GM23338 (cell line): ENCODE data around the gene AFM. TPM values are rescaled to one million over a fixed set of nuclear protein-coding genes. Genes with fewer than 3 reads are reported as not detected.

Source experiments
- ATAC-seq: fragments of 200-7000 bp; cut with Tn5 transposase; 3 replicates; pipeline ENCODE4 v1.9.1; 2020
- DNase-seq: peaks from one replicate; pipeline ENCODE4 v3.0.0-alpha.2; 2015; ENCODE audit warnings: low spot score
- H2AFZ ChIP-seq: fragments of 200-600 bp; sonication (generic); 2 replicates; pipeline ENCODE4 v1.8.0; 2016; ENCODE audit warnings: antibody characterized with exemption, mild to moderate bottlenecking, moderate library complexity
- H3F3A ChIP-seq: fragments of 200-600 bp; sonication (generic); replicated peaks from 2 replicates; pipeline ENCODE4 v1.8.0; 2017; ENCODE audit warnings: antibody characterized with exemption, mixed run types, low read depth
- H3K27ac ChIP-seq: fragments of 200-600 bp; sonication (generic); 2 replicates; pipeline ENCODE4 v1.6.1; 2016; ENCODE audit warnings: low read depth
- H3K27me3 ChIP-seq: fragments of 200-600 bp; sonication (generic); 2 replicates; pipeline ENCODE4 v1.8.0; 2016; ENCODE audit warnings: mild to moderate bottlenecking, mixed run types, moderate library complexity; ENCODE audit not compliant: insufficient read depth
- H3K36me3 ChIP-seq: fragments of 200-600 bp; sonication (generic); 2 replicates; pipeline ENCODE4 v1.8.0; 2016; ENCODE audit warnings: mild to moderate bottlenecking; ENCODE audit not compliant: insufficient read depth
- H3K4me1 ChIP-seq: fragments of 200-600 bp; sonication (generic); 2 replicates; pipeline ENCODE4 v1.8.0; 2016; ENCODE audit warnings: mild to moderate bottlenecking, moderate library complexity; ENCODE audit not compliant: insufficient read depth
- H3K4me2 ChIP-seq: fragments of 200-600 bp; sonication (generic); 2 replicates; pipeline ENCODE4 v1.7.1; 2017; ENCODE audit warnings: mixed run types
- H3K4me3 ChIP-seq: fragments of 200-600 bp; sonication (generic); 2 replicates; pipeline ENCODE4 v1.6.1; 2016; ENCODE audit warnings: mixed run types
- H3K79me2 ChIP-seq: fragments of 200-600 bp; sonication (generic); replicated peaks from 2 replicates; pipeline ENCODE4 v1.8.0; 2017; ENCODE audit warnings: mild to moderate bottlenecking; ENCODE audit not compliant: insufficient read depth
- H3K9me2 ChIP-seq: fragments of 200-600 bp; sonication (generic); 2 replicates; pipeline ENCODE4 v1.8.0; 2017; ENCODE audit not compliant: insufficient read depth
- H4K20me1 ChIP-seq: fragments of 200-600 bp; sonication (generic); replicated peaks from 2 replicates; pipeline ENCODE4 v1.8.0; 2017; ENCODE audit warnings: mild to moderate bottlenecking; ENCODE audit not compliant: insufficient read depth
- H3K27ac Mint-ChIP-seq: 2 replicates; pipeline ENCODE4 v1.8.0; 2020; ENCODE audit warnings: inconsistent platforms, mild to moderate bottlenecking, moderate library complexity, mixed read lengths
- H3K27me3 Mint-ChIP-seq: 3 replicates; pipeline ENCODE4 v1.8.0; 2022; ENCODE audit warnings: low read depth, mild to moderate bottlenecking, moderate library complexity, mixed read lengths, inconsistent platforms; ENCODE audit not compliant: insufficient read depth, poor library complexity
- H3K36me3 Mint-ChIP-seq: 3 replicates; pipeline ENCODE4 v1.8.0; 2021; ENCODE audit warnings: low read depth, mild to moderate bottlenecking, inconsistent platforms, moderate library complexity, mixed read lengths
- H3K4me1 Mint-ChIP-seq: 3 replicates; pipeline ENCODE4 v1.8.0; 2020; ENCODE audit warnings: mild to moderate bottlenecking, inconsistent platforms, mixed read lengths
- H3K4me3 Mint-ChIP-seq: 3 replicates; pipeline ENCODE4 v1.8.0; 2021; ENCODE audit warnings: moderate library complexity, mild to moderate bottlenecking, inconsistent platforms, mixed read lengths
- H3K9me3 Mint-ChIP-seq: 3 replicates; pipeline ENCODE4 v1.8.0; 2020; ENCODE audit warnings: moderate library complexity, mild to moderate bottlenecking, inconsistent platforms, mixed read lengths
- CREB1 ChIP-seq: fragments of 250-450 bp; sonication (Bioruptor Pico); IDR thresholded peaks from 2 replicates; pipeline ENCODE4 v1.5.0; 2020; ENCODE audit warnings: low read depth, mild to moderate bottlenecking, moderate library complexity
- CTCF ChIP-seq, 2 experiments: fragments of 200-600 bp in 1 of 2; sonication (generic) in 1 of 2; conservative IDR thresholded peaks; 2 replicates each; pipeline versions ENCODE4 v1.5.1 to v1.6.1; 2016 to 2017; ENCODE audit warnings: antibody characterized with exemption in 2 of 2, low read depth in 2 of 2, mild to moderate bottlenecking in 2 of 2, moderate library complexity in 1 of 2
- EZH2 ChIP-seq: fragments of 200-600 bp; sonication (generic); IDR thresholded peaks from one replicate; pipeline ENCODE4 v1.8.0; 2017; ENCODE audit warnings: antibody characterized with exemption, mild to moderate bottlenecking, low read depth; ENCODE audit not compliant: unreplicated experiment
- EZH2phosphoT487 ChIP-seq: fragments of 200-600 bp; sonication (generic); IDR thresholded peaks from one replicate; pipeline ENCODE4 v1.8.1; 2018; ENCODE audit warnings: antibody characterized with exemption; ENCODE audit not compliant: unreplicated experiment
- JUNB ChIP-seq: IDR thresholded peaks from one replicate; pipeline ENCODE4 v1.6.1; 2016; ENCODE audit warnings: antibody characterized with exemption; ENCODE audit not compliant: unreplicated experiment
- NANOG ChIP-seq: IDR thresholded peaks from 2 replicates; pipeline ENCODE4 v1.6.1; 2016; ENCODE audit warnings: antibody characterized with exemption, borderline replicate concordance
- POLR2AphosphoS5 ChIP-seq: IDR thresholded peaks from 2 replicates; pipeline ENCODE4 v1.6.1; 2016; ENCODE audit warnings: antibody characterized with exemption, low read depth
- STAT1 ChIP-seq: IDR thresholded peaks from one replicate; pipeline ENCODE4 v1.6.1; 2016; ENCODE audit warnings: antibody characterized with exemption; ENCODE audit not compliant: unreplicated experiment
- ZNF114 ChIP-seq: fragments of 250-450 bp; sonication (Bioruptor Pico); IDR thresholded peaks from 2 replicates; pipeline ENCODE4 v1.5.0; 2020; ENCODE audit warnings: mild to moderate bottlenecking, moderate library complexity
- ZNF331 ChIP-seq: fragments of 250-450 bp; sonication (Bioruptor Pico); IDR thresholded peaks from 2 replicates; pipeline ENCODE4 v1.5.0; 2020; ENCODE audit warnings: low read depth, mild to moderate bottlenecking, moderate library complexity
- ZNF462 ChIP-seq: fragments of 250-450 bp; sonication (Bioruptor Pico); IDR thresholded peaks from 2 replicates; pipeline ENCODE4 v1.5.0; 2020; ENCODE audit warnings: mild to moderate bottlenecking, moderate library complexity
- polyA plus RNA-seq: library from polyadenylated mRNA; unstranded; fragments of >200 nt; fragmentation: Nextera tagmentation; extraction: Ambion mirVana; gene quantifications from 2 replicates; pipeline ENCODE4 v1.2.1, GENCODE V29; 2016
- total RNA-seq: library from RNA; depleted of rRNA; stranded (reverse); fragments of >200 nt; shearing (Covaris generic); gene quantifications from 2 replicates; pipeline ENCODE4 v1.2.3, GENCODE V29; 2014
- TF ChIP-seq, protein P1 (sequence below): IDR thresholded peaks from one replicate; pipeline ENCODE4 v1.6.1; 2018; ENCODE audit warnings: antibody characterized with exemption; ENCODE audit not compliant: unreplicated experiment
- TF ChIP-seq, protein P2 (sequence below): IDR thresholded peaks from 2 replicates; pipeline ENCODE4 v1.6.1; 2016; ENCODE audit warnings: antibody characterized with exemption

The AFM gene
- total and polyA plus RNA-seq, 2 experiments from 2014 or later, result not detected

GRCh38 chr4:73527196-73527595 is 45.7 kb downstream of the AFM start:
- H3K4me3 Mint-ChIP-seq, result no peak overlapping the region

More at GRCh38 chr4:73527196-73527595, 45.7 kb downstream of the AFM start:
- no peaks in the 10 kb centered on the region for H3K36me3 ChIP-seq
- H3K27ac Mint-ChIP-seq, result no peak overlapping the region
- H2AFZ ChIP-seq, result no peak overlapping the region
- no peaks in the 10 kb centered on the region; the same call in 1 of the 2 replicates for H3K9me2 ChIP-seq
- no peak overlapping the region for H3K27ac ChIP-seq
- H3K36me3 Mint-ChIP-seq, result no peaks in the 10 kb centered on the region
- no peak overlapping the region for H3K4me2 ChIP-seq
- TF ChIP-seq CTCF (conservative IDR thresholded peaks at IDR 0.05; ENCODE audit: low read depth in 2 of 2) (no peak), STAT1 (no peak), NANOG (no peak), POLR2AphosphoS5 (no peak), ZNF114 (CRISPR knock-in tag) (no peak), EZH2 (no peak), ZNF331 (CRISPR knock-in tag) (no peak), JUNB (no peak), EZH2phosphoT487 (no peak), ZNF462 (no peak), CREB1 (CRISPR knock-in tag) (no peak)
- TF ChIP-seq, protein P1, sequence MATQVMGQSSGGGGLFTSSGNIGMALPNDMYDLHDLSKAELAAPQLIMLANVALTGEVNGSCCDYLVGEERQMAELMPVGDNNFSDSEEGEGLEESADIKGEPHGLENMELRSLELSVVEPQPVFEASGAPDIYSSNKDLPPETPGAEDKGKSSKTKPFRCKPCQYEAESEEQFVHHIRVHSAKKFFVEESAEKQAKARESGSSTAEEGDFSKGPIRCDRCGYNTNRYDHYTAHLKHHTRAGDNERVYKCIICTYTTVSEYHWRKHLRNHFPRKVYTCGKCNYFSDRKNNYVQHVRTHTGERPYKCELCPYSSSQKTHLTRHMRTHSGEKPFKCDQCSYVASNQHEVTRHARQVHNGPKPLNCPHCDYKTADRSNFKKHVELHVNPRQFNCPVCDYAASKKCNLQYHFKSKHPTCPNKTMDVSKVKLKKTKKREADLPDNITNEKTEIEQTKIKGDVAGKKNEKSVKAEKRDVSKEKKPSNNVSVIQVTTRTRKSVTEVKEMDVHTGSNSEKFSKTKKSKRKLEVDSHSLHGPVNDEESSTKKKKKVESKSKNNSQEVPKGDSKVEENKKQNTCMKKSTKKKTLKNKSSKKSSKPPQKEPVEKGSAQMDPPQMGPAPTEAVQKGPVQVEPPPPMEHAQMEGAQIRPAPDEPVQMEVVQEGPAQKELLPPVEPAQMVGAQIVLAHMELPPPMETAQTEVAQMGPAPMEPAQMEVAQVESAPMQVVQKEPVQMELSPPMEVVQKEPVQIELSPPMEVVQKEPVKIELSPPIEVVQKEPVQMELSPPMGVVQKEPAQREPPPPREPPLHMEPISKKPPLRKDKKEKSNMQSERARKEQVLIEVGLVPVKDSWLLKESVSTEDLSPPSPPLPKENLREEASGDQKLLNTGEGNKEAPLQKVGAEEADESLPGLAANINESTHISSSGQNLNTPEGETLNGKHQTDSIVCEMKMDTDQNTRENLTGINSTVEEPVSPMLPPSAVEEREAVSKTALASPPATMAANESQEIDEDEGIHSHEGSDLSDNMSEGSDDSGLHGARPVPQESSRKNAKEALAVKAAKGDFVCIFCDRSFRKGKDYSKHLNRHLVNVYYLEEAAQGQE, result no peak
- TF ChIP-seq, protein P2, sequence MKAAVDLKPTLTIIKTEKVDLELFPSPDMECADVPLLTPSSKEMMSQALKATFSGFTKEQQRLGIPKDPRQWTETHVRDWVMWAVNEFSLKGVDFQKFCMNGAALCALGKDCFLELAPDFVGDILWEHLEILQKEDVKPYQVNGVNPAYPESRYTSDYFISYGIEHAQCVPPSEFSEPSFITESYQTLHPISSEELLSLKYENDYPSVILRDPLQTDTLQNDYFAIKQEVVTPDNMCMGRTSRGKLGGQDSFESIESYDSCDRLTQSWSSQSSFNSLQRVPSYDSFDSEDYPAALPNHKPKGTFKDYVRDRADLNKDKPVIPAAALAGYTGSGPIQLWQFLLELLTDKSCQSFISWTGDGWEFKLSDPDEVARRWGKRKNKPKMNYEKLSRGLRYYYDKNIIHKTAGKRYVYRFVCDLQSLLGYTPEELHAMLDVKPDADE, result no peak
- no peak overlapping the region for H3K4me3 ChIP-seq
- no peaks in the 10 kb centered on the region for H3K4me1 ChIP-seq
- H3K27me3 ChIP-seq, result no peaks in the 10 kb centered on the region
- no peaks in the 10 kb centered on the region; the same call in 2 of the 3 replicates for H3K9me3 Mint-ChIP-seq
- DNase-seq (no peak), ATAC-seq (no peak)
- no peaks in the 10 kb centered on the region for H3K4me1 Mint-ChIP-seq
- H3K27me3 Mint-ChIP-seq, result no peaks in the 10 kb centered on the region
- no peaks in the 10 kb centered on the region for H3F3A ChIP-seq
- no peaks in the 10 kb centered on the region for H4K20me1 ChIP-seq
- H3K79me2 ChIP-seq, result no peaks in the 10 kb centered on the region
